ENCODE data around the gene ZDHHC14.
"Not testable (repeated sequence)": the region's sequence is repeated elsewhere in the genome, so short reads cannot be mapped to it uniquely, and the experiment has no call there.

Gene ZDHHC14

DNA sequence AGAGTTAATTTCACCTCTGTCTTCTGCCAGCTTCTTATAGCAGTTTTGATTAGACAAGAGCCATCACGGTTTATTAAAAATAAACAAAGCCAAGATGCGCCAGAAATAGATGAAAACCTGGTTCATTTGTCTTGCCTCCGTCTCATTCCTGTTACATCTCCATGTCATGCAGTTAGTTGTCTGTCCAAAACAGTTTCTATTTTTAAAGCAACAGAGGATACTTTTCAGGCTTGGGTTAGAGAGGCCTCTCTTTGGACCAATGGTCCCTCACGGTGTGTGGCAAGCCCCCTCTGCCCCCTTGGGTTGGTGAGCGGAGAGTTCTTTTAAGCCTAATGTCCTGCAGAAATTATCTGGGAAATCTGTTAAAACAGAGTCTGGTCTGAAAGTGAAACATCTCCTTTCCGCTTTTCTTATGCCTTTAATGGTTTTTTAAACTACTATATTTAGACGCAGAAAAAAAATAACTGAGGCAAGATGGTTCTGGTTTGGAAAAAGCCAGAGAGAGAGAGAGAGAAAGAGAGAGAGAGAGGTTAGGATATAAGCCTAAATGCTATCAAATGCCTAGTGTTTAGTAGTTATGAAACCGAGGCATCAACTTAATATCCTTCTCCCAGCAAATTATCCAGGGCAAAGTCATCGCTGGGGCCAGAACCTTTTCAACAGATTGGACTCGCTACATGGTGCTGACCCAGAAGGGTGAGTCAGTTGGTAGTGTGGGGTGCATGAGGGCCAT, 64.5 kb downstream of the ZDHHC14 start:
- DNase-seq (ENCODE audit: low spot score) = no peak

DNA sequence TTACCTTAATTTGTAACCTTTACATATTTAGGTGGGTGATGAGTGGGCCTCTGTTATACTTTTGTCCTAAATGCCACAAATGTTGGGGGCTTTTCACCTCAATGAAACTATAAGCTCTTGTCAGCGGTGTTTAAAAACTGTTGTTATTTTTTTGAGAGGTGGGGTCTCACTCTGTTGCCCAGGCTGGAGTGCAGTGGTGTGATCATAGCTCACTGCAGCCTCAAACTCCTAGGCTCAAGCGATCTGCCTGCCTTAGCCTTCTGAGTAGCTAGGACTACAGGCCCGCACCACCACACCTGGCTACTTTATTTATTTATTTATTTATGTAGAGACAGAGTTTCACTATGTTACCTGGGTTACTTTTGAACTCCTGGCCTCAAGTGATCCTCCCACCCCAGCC, 66.7 kb downstream of the ZDHHC14 start:
- DNase-seq (ENCODE audit: low spot score) = no peak

DNA sequence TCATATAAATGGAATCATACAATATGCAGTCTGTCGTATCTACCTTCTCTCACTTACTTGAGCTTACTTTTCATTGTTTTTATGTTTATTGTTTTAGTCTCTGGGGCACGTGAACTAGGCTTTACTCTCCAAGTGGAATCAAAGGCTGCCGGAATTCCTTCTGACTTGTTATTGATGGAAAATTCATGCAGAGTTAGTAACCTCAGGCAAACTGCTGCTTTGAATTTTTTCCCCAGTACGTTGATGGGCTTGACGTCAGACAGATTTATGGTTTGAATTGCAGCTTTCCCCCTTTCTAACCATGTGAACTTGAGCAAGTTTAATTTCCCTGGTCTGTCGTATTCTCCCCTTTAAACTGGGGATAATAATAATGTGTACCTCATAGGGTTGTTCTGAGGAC, 68.6 kb downstream of the ZDHHC14 start:
- DNase-seq (ENCODE audit: low spot score) = no peak

DNA sequence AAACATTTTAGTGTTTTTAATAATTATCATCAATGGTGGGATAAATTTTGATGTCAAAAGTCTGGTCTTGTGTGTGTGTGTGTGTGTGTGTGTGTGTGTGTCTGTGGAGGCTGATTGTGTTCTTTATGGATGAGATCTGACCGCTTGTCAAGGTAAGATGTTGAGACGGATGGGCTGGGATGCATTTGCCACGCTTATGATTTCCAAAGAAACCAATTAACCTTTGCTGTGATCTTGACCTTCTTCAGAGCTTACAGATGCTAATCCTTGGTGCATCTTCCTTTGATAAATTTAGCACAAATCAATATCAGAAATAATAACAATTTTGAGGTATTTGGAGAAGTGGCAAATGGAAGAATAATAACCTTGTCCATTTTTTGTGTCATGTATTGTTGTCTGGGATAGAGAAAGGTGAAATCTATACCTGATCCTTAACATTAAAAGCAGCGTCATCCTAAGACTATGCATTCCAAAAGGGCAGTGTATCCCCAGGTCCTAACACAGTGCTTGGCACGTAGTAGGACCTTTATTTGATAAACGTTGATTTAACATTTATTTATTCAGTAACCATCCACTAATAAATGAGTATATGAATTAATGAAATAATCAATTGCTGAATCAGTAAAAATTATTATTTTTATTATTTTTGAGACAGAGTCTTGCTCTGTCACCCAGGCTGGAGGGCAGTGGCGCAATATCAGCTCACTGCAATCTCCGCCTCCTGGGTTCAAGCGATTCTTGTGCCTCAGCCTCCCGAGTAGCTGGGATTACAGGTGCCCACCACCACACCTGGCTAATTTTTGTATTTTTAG, 70.1 kb downstream of the ZDHHC14 start:
- no peak for DNase-seq (ENCODE audit: low spot score)

DNA sequence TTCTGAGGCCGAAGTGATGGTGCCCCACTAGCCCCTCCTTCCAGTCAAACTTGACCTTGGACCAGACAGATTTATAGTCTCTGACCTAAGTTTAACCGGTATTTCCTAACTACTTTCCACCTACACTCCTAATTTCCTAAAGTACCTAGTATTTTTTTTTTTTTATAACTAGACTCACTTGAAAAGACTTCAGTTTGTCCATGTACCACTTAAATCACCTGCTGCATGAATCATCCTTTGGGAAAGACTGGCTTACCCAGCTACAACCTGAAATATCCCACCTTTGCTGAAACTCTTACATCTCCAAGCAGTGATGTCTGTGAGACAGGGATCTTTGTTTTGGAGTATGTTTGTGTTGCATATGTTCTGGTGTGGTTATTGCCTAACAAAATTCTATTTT, 71.1 kb downstream of the ZDHHC14 start:
- DNase-seq (ENCODE audit: low spot score) = no peak

DNA sequence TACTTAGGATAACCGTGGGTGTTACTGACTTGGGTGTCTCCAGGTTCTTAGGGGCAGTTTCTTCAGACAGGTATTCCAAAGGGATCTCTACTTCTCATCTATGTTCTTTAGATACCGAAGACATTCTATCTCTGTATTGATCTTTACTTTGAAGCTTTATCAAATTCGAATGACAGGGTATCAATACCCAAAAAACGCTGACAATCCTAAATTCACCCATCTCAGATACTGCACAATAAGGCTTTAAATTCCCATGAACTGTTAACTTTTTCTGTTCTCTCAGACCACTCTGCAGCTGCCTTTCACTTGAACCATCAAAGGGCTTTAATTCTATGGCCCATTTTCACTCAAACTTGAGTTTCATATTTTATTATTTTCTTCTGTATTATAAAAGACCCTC, 72.1 kb downstream of the ZDHHC14 start:
- DNase-seq (ENCODE audit: low spot score) = no peak

DNA sequence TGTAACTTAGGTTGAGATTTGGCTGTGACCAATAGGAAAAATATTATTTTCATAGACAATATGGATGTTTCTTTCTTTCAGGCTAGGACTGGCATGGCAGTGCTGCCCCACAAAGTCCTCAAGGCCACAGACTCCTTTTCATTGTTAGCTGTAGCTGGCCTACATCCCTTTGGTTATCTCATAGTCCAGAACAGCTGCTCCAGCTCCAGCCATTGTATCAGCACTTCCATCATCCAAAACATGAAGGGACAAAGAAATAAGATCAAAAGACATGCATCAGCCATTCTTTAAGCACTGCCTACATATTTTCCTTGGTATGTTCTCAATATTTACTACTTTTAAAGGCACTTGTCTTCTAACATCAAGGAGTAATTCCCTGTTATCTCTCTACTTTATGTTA, 73.0 kb downstream of the ZDHHC14 start:
- DNase-seq (ENCODE audit: low spot score) = no peak

DNA sequence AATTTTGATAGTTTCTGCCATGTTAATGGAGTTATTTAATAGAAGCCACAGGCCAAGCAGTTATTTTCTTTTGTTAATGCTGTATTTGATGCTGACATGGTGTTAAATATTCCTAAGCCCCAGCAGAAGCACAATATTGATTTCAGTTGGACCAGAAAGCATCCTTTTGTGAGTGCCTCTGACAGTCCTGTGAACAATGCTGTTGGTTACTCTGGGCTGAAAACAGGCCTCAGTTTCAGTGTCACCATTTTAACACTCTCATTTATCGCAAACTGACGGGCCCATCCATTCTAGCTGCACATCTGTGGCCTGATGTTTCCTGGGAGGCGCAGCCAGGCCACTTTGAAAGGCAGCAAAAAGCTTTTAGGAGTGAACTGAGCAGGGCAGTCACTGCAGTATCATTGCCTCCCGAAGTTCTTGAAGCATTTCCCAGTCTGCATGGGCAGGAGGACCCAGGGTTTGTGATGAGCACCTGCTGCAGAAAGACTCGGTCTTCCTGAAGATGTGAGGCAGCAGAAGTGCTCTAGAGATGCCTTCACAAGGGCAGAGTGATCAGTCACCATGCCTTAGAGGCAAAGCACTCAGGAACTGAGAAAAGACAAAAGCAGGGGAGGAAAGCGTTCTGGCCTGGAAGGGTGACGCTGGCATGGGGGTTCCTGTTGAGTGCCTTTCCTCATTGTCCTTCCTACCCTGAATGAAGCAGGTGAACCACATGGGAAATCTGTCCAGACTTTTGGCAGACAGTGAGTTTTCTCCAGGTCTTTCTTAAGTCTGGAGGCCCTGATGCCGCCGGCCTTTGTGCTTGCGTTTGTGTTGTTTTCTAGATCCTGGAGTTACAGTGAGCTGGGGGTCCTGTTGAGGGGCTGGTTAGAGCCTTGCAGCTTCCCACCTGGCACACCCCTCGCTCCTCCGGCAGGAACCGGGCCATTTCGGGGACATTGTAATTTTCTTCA, 74.0 kb downstream of the ZDHHC14 start:
- no peak for DNase-seq (ENCODE audit: low spot score)

DNA sequence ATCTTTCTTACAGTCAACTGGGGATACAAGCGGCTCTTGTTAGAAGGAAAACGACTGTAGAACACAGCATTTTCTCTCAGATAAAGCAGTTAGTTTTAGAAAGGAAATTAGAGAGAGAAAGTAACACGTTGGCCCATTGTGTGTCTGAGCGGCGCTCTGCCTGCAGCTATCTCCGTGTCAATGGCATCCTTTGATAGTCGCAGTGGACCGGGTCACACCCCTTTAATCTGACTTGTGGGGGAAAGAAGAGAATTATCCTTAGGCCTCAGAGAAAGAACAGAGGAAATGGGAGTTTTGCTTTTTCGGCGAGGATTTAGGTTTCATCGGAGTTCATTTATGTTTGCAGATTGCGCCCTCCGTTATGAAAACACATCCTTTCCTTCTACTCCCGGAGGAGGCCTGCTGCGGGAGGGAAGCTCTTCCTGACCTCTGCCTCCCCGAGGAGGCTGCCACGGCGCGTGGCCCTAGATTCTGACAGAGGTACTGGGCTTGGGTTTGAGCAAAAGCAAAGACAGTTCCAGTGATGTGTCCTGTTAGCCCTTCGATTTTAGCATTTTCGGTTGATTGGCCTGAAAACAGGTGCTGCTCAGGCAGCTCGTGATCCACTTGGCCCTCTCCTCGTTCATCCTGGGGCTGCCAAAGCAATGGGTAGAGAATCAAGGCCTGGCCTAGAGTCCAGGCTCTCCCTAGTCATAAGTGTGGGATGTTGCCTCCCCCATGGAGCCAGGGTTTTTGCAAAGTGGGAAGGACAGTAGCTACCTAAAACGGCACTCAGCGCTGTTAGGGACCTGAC, 74.9 kb downstream of the ZDHHC14 start:
- DNase-seq (ENCODE audit: low spot score) = no peak

DNA sequence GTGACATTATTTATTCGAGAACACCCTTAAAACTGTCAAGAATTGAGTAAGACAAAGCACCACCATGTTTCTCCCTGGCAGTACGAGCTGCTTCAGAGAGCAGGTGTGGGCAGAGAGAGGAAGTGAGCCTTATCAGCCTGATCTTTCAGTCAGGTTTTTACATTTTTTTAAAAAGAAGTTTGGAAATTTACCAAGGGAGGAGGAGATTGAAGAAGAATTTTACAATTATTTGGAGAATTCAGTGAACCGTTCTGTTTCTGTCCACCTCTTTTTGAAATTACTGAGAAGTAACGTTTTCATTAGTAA, 75.5 kb downstream of the ZDHHC14 start:
- no peak for DNase-seq (ENCODE audit: low spot score)

DNA sequence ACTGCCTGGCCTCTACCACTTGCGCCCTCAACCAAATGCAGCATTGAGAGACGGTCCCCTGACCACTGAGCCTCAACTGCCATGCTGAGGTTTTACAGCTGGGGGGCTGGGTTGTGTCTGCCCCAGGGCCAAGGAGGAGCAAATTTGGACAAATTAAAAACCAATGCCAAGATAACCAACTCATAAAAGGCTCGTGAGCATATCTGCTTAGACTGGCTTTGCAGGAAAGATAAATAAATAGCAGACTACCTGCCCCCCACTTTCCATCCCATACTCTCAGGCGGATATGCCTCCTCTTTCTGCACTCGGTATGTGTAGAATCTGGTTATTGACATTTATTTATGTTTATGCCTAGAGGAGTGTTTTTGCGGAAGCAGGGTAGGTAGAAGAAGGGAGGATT, 76.8 kb downstream of the ZDHHC14 start:
- no peak for DNase-seq (ENCODE audit: low spot score)

DNA sequence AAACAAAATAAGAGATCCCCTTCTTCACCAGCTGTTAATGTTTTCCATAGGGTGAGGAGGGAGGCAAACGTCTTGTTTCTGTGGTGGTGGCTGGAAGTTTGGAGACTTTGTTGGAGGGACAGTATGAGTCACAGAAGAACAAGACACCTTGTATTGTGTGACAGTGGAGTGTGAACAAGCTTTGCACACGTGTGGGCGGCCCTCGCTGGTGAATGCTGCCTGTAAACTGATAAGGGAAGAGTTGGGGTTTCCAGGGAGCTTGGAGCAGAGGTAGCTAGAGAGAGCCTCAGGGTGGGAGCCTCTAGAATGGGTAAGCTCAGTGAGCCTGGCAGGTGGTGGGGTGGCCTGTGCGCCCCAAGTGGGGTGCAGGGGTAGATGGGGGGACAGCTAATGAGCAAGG, 78.3 kb downstream of the ZDHHC14 start:
- no peak for DNase-seq (ENCODE audit: low spot score)

DNA sequence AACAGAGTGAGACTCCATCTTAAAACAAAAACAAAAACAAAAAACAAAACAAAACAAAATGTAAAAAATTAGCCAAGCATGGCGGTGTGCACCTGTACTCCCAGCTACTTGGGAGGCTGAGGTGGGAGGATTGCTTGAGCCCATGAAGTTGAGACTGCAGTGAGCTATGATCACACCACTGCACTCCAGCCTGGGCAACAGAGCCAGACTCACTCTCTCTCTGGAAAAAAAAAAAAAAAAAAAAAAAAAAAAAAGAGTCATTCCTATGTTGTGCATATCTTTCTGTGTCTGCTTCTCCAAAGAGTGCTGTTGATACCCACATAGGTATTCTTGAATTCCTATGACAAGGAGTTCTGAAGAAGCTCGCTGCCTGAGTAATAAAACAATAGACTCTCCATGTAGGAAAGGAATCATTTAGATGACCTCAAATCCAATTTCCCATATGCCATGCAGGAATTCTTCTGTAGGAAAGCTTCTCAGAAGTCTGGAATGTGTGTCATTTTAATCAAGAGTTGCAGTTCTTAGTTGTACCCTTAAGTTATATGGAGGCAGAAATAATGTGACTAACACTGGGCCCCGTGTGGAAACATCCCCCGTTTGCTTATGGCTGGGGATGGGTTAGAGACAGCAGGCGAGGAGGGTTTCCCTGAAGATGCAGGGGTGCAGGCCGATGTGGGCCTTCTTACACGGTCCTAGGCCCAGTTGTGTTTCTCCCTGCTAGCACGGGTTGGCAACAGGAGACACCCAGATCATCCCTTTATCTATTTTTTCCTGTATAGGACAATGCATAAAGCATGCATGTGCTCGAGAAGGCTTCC, 79.4 kb downstream of the ZDHHC14 start:
- DNase-seq (ENCODE audit: low spot score) = peak; percentile 90

DNA sequence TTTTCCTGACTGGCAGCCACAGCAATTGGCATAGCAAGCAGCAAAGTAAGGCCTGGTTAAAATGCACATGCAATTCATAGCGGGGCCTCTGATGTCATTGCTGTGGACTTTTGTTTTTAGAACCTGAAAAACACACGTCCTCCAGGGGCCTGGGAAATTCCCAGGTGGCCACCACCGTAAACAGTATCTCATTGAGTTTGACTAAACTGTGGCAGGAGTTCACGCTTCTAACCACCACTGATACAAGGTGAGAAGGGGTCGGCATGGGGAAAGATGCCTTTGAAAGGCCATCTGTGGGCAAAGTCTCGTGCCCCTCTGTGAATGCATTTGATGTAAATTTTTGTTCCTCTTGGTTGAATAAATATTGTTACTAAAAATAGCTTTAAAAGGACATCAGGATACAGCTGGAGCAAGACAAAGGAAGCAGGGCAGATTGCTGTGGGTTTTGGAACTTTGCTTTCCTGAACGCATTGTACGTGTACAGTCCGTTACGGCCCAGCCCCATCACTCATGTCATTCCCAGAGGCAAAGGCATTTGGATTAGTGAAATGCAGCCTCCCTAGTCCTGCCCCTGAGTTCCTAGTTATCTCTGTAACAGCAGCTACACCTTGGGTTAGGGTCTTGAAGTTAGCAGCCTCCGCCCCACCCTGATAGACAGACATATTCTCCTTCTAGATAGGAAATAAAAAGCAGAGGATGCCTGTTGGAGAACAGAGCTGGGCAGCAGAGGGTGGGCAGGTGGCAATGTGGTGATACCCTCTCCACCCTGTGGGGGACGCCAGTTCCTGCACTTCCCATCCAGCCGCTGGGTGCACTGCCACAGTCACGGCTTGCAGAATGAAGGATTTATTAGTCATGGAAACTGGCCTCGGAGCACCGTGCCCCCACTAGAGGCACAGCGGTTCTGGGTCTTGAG, 80.3 kb downstream of the ZDHHC14 start:
- peak; percentile 69 for DNase-seq (ENCODE audit: low spot score)

DNA sequence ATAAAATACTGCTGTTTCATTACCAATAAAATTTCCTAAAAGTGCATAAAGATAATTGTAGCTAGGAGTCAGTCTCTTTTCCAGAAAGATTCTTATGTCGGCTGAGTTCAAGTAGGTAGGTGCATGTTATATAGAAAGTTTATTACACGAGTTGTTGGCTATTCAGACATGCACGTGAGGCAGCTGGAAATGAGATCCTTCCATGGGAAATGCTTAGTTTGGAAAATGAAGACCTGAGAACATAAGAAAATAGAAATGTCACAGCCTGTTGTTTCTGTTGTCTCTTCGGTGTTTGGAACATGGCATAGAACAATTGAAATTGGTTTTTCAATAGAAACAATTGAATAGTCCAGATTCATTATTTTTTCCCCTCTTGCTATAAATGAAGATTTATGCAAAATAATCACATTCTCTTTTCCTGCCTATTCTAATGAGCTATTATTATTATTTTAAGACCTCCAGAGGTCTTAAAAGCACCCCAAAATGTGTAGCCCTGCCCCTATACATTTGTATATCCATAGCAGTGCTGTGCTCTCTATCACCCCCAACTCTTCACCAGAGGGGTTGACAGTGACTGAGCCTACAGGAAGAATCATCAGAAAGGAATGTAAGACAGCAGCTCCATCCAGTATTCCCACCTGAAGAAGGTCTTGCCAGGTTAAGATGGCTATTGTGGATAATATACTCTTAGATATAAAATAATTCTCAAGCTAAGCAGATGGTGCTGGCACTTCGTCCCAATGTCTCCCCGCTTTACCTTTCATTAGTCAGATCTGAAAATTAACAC, 82.2 kb downstream of the ZDHHC14 start:
- no peak for DNase-seq (ENCODE audit: low spot score)

DNA sequence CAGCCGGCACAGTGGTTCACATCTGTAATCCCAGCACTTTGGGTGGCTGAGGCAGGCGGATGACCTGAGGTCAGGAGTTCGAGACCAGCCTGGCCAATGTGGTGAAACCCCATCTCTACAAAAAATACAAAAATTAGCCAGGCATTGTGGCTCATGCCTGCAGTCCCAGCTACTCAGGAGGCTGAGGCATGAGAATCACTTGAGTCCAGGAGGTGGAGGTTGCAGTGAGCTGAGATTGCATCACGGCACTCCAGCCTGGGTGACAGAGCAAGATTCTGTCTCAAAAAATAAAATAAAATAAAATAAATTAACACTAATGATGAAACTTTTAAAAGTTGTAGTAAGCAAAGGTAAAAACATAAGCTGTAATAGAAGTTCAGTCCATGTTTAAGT, 82.7 kb downstream of the ZDHHC14 start:
- DNase-seq (ENCODE audit: low spot score) = not testable (repeated sequence)

DNA sequence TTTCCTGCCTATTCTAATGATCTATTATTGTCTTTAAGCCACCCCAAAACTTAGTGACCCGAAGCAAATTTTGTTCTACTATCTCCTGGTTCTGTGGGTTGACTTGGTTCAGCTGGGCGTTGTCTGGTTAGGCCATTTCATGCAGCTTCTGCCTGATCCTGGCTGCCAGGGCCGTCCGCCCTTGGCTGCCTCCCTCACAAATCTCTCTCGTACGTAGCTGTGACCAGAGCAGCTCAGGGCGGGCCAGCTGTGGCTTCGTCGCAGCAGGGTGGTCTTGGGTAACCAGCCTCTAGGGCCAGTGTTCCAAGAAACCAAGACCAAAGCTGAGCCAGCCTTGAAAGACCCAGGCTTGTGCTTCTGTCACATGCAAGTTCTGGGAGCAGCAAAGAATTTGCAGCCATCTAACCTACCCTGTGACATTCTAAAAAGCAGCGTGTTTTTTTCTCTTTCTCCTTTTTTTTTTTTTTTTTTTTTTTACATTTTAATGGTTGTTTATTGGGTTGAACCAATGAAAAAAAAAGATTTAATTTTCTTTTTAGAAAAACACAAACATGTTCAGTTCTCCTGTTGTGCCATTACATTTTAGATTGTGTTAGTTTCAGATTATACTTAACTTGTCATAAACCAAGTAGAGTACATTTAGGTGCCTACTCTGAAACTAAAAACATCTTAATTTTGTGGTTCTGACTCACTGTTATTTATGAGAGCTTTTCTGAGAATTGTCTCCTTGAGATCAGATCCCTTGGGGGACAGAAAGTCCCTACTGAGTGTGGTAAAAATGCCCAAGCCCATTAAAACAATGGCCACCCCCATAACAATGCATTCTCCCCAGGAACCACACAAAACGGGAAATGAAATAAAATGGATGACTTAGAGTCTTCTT, 83.9 kb downstream of the ZDHHC14 start:
- DNase-seq (ENCODE audit: low spot score) = peak; percentile 7

DNA sequence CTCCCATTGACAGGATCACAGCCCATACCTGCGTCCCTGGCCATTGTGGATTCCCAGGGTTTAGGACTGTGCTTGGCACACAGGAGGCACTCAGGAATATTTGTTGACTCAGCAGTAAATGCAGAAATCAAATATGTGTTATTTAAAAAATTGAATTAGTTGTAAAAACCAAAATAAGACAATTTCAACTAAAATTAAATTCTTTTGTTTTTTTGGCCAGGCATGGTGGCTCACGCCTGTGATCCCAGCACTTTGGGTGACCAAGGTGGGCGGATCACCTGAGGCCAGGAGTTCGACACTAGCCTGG, 85.3 kb downstream of the ZDHHC14 start:
- DNase-seq (ENCODE audit: low spot score) = no peak

All from kidney capillary endothelial cell (primary cell).